PFSK-1 (cell line): ENCODE data around the gene ISX.

Experiments used
- FOXP2 ChIP-seq: optimal IDR thresholded peaks from 2 replicates; pipeline ENCODE3; 2011; ENCODE audit warnings: borderline replicate concordance, control low read depth, inconsistent platforms; ENCODE audit not compliant: insufficient read depth; ENCODE audit errors: extremely low read length, extremely low read depth
- POLR2AphosphoS5 ChIP-seq: IDR thresholded peaks from 2 replicates; pipeline ENCODE4 v1.6.1; 2012; ENCODE audit warnings: low read depth, mild to moderate bottlenecking, control low read depth, low read length, moderate library complexity
- SIN3A ChIP-seq: IDR thresholded peaks from 2 replicates; pipeline ENCODE4 v1.6.1; 2012; ENCODE audit warnings: mild to moderate bottlenecking, low read length, moderate library complexity, borderline replicate concordance; ENCODE audit not compliant: insufficient read depth
- TAF1 ChIP-seq: IDR thresholded peaks from 2 replicates; pipeline ENCODE4 v1.6.1; 2012; ENCODE audit warnings: low read length, control low read depth, borderline replicate concordance; ENCODE audit not compliant: insufficient read depth
- TF ChIP-seq, protein P1 (sequence below), 2 experiments: IDR thresholded peaks; 2 replicates each; pipeline versions ENCODE4 v1.6.1 to v1.8.0; 2011 to 2012; ENCODE audit warnings: low read depth in 2 of 2, low read length in 2 of 2, control low read depth in 1 of 2, inconsistent platforms in 1 of 2, mild to moderate bottlenecking in 1 of 2, moderate library complexity in 1 of 2; ENCODE audit not compliant: insufficient read depth in 1 of 2

Gene ISX

DNA sequence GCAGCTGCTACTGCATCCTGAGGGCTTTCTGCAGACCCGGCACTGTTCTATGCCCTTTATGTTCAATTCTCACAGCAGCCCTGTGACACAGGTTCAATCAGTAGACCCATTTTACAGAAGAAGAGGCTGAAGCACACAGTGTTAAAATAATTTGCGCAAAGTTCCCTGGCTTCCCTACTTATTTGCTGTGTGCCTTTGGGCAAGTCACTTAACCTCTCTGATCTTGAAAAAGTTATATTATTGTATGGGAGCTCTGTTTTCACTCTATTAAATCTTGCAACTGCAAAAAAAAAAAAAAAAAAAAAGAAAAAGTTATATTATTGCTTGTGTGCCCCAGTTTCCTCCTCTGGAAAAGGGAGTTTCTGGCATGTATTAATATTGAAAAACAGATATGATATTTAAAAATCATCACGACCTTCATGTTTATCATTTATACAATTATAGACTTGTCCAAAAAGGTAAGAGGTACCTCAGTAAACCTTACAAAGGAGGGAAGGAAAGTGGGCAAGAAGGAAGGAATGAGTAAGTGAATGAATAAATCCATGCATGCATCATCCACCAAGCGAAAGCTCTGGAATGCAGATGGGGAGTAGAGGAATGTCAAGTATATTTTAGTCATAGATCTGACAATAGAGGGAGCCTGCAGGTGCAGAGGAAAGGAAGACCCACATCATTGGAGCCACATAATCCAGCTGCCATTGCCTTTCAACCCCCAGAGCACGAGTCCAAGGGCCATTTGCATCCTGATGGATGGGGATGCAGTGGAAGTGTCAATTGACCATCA is 21.2 kb upstream of the ISX start:
- TF ChIP-seq, protein P1, sequence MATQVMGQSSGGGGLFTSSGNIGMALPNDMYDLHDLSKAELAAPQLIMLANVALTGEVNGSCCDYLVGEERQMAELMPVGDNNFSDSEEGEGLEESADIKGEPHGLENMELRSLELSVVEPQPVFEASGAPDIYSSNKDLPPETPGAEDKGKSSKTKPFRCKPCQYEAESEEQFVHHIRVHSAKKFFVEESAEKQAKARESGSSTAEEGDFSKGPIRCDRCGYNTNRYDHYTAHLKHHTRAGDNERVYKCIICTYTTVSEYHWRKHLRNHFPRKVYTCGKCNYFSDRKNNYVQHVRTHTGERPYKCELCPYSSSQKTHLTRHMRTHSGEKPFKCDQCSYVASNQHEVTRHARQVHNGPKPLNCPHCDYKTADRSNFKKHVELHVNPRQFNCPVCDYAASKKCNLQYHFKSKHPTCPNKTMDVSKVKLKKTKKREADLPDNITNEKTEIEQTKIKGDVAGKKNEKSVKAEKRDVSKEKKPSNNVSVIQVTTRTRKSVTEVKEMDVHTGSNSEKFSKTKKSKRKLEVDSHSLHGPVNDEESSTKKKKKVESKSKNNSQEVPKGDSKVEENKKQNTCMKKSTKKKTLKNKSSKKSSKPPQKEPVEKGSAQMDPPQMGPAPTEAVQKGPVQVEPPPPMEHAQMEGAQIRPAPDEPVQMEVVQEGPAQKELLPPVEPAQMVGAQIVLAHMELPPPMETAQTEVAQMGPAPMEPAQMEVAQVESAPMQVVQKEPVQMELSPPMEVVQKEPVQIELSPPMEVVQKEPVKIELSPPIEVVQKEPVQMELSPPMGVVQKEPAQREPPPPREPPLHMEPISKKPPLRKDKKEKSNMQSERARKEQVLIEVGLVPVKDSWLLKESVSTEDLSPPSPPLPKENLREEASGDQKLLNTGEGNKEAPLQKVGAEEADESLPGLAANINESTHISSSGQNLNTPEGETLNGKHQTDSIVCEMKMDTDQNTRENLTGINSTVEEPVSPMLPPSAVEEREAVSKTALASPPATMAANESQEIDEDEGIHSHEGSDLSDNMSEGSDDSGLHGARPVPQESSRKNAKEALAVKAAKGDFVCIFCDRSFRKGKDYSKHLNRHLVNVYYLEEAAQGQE (IDR thresholded peaks at IDR 0.05; ENCODE audit: insufficient read depth in 1 of 2, low read depth in 2 of 2, low read length in 2 of 2), result no peak
- TF ChIP-seq FOXP2, result no peak
- no peak for TF ChIP-seq TAF1
- TF ChIP-seq SIN3A, result no peak
- no peak for TF ChIP-seq POLR2AphosphoS5

DNA sequence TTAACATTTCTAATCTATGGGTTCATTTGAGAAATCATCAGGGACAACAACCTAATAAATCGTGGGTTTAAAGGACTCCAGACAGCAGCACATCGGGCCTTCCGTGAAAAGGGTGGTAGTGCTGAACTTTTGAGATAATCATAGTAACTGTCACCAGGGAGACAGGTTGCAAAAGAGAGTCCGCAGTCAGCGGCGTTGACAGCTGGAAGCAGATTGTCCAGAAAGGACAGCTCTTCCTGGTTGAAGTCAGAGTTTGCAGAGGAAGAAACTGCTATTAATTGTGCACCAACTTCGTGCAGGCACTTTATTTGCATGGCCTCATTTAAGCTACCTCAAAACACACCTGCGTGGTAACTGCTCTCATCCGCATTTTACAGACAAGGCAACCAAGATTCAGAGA is 20.5 kb upstream of the ISX start:
- TF ChIP-seq POLR2AphosphoS5, result no peak
- no peak for TF ChIP-seq SIN3A
- TF ChIP-seq, protein P1 (IDR thresholded peaks at IDR 0.05; ENCODE audit: insufficient read depth in 1 of 2, low read depth in 2 of 2, low read length in 2 of 2), result no peak
- no peak for TF ChIP-seq TAF1
- TF ChIP-seq FOXP2, result no peak

DNA sequence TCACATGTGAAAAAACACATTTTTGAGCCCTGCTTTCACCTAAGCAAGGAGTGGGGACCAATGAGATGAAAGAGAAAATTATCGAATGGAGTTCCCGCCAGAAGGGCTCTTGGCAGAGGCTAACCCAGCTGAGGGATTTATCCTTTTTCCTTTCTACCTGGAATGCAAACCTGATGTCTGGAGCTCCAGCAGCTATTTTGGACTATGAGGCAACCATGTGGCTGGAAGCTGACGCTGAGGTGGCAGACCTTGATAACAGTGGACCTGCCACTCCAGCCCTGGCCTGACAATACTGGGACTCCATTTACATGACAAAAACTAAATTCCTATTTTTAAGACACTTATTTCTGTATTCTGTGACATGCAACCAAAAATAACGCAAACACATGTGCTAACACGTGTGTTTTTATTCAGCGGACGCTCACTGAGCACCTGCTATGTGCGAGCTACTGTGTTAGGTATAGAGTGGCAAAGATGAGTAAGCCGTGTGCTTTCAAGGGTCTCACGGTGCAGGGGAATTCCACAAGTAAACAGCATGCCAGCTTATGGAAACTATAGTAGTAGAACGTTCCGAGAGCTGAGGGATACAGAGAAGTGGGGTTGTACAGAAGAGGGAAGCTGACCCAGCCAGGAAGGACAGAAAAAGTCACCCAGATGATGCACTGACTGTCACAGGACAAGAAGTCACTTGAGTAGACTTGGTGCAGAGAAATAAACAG is 19.1 kb upstream of the ISX start:
- TF ChIP-seq TAF1 (no peak), SIN3A (no peak), POLR2AphosphoS5 (no peak)
- TF ChIP-seq, protein P1 (IDR thresholded peaks at IDR 0.05; ENCODE audit: insufficient read depth in 1 of 2, low read depth in 2 of 2, low read length in 2 of 2), result no peak

DNA sequence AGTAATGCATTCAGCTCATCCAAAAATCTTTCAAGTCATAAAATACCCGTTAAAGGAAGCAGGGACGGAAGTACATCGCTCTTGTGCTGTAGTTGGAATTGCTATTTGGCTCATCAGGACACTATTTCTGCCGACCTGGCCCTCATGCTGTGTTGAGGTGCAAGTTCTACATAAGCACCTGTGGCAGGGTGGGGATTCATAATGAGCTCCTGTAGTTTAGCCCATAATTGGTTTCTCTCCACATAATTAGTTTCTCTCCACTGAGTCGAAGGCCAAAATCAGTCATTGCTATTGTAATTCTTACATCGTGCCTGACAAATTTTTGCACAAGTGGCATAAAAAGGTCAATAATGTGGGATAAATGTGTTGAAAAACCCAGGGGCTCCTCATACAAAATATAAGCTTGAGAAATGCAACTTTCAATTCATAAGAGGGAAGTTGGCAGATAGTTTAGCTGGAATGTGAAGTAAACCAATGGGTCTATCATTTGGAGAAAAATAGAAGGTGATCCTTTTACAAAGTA is 14.9 kb upstream of the ISX start:
- TF ChIP-seq, protein P1 (IDR thresholded peaks at IDR 0.05; ENCODE audit: insufficient read depth in 1 of 2, low read depth in 2 of 2, low read length in 2 of 2), result no peak
- no peak for TF ChIP-seq POLR2AphosphoS5
- no peak for TF ChIP-seq FOXP2
- TF ChIP-seq SIN3A, result no peak
- TF ChIP-seq TAF1, result no peak
